ENCODE measurements around the gene MTX1. TPM values are rescaled to one million over a fixed set of nuclear protein-coding genes. Genes with fewer than 3 reads are reported as not detected.
A peak's percentile ranks its signal among the peaks of the same experiment; 100 is the strongest.

MTX1 gene
- total RNA-seq, 1 donor from 2014 or later: 23.9 TPM

DNA sequence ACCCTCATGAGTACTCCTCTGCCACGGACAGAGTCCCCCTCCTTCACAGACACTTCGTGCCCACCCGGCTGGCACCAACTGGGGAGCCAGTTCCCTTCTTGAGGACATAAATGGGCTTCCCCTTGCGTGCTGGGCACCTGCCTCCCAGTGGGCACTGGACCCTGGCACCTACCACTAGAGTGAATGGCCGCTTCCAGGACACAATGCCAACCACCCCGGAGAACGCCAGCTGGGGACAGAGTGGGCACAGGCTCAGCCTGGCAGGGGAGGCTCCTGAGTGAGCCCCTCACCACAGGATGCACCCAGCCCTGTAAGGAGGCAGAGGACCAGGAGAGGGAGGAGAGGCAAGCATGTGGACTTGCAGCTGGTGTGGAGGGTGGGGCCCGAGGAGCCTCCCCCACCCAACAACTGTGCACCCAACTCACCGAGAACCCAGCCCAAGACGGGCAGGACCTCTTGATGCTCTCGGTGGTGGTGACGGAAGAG, 45.8 kb downstream of the MTX1 start:
- peaks cover 6 to 12% of the 10 kb centered on the region in 2 donors for H3K36me3 ChIP-seq
- intact Hi-C loops (cut with DNase I): no loop called here
- H3K4me3 ChIP-seq: peak overlapping the region; percentile 82 to 83
- no peaks in the 10 kb centered on the region for H3K27me3 ChIP-seq
- DNase-seq (ENCODE audit: low spot score in 2 of 2): no peak
- H3K9me3 ChIP-seq: no peaks in the 10 kb centered on the region
- TF ChIP-seq, protein P1, sequence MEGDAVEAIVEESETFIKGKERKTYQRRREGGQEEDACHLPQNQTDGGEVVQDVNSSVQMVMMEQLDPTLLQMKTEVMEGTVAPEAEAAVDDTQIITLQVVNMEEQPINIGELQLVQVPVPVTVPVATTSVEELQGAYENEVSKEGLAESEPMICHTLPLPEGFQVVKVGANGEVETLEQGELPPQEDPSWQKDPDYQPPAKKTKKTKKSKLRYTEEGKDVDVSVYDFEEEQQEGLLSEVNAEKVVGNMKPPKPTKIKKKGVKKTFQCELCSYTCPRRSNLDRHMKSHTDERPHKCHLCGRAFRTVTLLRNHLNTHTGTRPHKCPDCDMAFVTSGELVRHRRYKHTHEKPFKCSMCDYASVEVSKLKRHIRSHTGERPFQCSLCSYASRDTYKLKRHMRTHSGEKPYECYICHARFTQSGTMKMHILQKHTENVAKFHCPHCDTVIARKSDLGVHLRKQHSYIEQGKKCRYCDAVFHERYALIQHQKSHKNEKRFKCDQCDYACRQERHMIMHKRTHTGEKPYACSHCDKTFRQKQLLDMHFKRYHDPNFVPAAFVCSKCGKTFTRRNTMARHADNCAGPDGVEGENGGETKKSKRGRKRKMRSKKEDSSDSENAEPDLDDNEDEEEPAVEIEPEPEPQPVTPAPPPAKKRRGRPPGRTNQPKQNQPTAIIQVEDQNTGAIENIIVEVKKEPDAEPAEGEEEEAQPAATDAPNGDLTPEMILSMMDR (IDR thresholded peaks at IDR 0.05): no peak
- H3K27ac ChIP-seq: peak overlapping the region; percentile 97 to 98
- peaks cover 16 to 27% of the 10 kb centered on the region in 2 donors for H3K4me1 ChIP-seq

DNA sequence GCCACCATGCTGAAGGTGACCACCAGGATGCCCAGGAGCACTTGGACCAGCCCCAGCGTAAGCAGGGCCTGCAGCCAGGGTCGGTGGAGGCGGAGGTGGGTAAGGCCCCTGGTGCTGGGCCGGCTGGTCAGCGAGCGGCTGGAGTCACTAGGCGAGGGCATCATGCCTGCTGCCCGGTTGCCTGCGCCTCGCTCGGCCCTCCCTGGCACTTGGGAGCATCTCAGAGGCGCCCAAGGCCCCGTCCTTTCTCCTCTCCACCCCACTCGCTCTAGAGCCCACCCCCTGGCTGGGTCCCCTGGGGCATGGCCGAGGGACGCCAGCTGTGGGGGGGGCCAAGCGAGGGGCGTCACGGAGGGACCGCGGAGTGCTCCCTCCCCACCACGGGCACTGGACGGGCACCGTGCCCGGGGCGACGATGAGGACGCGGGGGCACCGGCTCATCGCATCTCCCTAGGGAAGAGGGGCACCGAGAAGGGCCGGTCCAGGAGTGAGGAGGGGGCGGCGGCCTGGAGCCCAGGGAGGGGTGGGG, 46.3 kb downstream of the MTX1 start:
- no peaks in the 10 kb centered on the region for H3K27me3 ChIP-seq
- H3K36me3 ChIP-seq: peaks cover 6 to 16% of the 10 kb centered on the region in 2 donors
- peaks cover 16 to 27% of the 10 kb centered on the region in 2 donors for H3K4me1 ChIP-seq
- DNase-seq (ENCODE audit: low spot score in 2 of 2): no peak
- H3K4me3 ChIP-seq: peak overlapping the region; percentile 82 to 83
- TF ChIP-seq, protein P1 (IDR thresholded peaks at IDR 0.05): no peak
- intact Hi-C loops (cut with DNase I): loop anchor here (1.0 to 5.0 kb wide), 3 partner anchors 23 to 123 kb away; partner anchors contain the start of gene HCN3
- peak overlapping the region; percentile 97 to 98 for H3K27ac ChIP-seq
- no peaks in the 10 kb centered on the region for H3K9me3 ChIP-seq

DNA sequence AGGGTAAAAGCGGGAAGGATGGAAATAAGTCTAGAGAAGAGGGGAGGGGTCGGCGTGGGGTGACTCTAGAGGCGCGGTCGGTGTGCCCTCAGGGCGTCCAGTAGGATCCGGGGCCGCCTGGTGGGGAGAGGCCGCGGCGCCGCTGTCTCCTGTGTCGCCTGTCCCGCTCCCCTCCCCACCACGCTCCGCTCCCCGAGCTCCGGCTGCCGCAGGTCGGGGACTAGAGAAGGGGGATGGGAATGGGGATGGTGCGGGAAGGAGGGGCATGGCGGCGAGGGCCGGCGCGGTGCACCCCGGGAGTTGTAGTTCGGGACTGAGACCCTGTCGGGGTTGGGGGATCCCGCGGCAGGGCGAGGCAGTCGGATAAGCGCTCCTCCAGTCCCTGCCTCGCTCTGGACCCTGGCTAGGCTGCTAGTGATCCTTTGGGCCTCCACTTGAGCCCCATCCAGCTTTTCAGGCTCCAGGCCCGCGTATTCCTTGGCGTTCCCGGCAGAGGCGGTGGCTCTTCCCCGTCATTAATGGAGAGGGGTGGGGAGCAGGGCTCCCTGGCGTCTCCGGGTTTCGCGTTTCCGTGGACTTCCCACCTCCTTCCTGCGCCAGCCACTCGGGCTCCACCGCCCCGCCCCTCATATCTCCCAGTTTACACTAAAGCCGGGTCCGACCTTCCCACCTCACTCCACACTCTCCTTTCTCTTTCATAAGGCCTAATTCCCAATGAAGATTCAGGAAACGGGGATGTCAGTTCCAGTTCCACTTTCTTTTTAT, 46.9 kb downstream of the MTX1 start, which contains the start of gene ENTREP3:
Gene ENTREP3, minus strand, starts transcription at position 241 of the 765 bp plus-strand sequence. CDS start 606 bp downstream, outside the sequence.
- no peaks in the 10 kb centered on the region for H3K27me3 ChIP-seq
- intact Hi-C loops (cut with DNase I): loop anchor here (1.0 to 5.0 kb wide), 3 partner anchors 22 to 122 kb away; partner anchors contain the start of gene HCN3
- TF ChIP-seq, protein P1 (IDR thresholded peaks at IDR 0.05): peak in 1 of 3 experiments; percentile 14
- H3K9me3 ChIP-seq: no peaks in the 10 kb centered on the region
- H3K27ac ChIP-seq: peak within 1 kb of the TSS; percentile 97 to 98
- H3K4me3 ChIP-seq: peak within 1 kb of the TSS; percentile 82 to 83
- peaks cover 6 to 22% of the 10 kb centered on the region in 2 donors for H3K36me3 ChIP-seq
- peaks cover 14 to 22% of the 10 kb centered on the region in 2 donors for H3K4me1 ChIP-seq
- peak in 1 of 2 donors; percentile 94 for DNase-seq (ENCODE audit: low spot score in 2 of 2)

DNA sequence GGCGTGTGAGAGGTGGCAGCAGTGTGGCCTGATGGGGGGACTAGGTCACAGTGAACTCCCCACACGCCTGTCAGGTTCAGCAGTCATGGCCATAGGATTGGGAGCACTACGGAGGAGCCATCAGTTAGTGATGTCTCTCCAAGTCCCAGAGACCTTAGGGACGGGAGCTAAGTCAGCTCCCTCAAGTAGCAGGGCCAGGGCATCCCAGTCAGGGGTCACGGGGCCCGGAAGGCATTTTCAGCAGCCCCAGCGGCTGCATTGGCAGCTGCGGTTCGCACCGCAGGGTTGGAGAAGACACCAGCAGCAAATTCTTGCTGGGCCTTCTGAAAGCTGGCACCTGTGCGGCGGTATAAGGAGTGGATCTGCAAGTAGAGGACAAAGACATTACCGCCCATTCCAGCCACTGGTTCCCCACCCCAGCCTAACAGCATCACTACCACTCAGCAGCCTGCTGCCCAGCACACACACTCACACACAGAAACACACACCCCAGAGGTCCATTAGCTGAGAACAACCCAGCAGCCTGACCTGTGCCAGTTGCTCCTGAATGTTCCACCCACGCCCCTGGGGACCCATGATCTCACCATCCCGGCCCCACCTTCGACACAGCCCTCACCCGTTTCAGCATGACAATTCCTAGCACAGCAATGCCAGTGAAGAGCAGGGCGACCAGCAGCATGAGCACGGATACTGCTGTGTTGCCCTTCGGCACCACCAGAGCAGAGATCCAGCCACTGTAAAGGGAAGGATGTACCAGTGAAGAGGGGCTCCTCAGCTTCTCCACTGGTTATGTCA, 47.8 kb downstream of the MTX1 start:
- Histone ChIP-seq H3K4me3 (peak overlapping the region; percentile 82 to 83), H3K27ac (peak overlapping the region; percentile 97 to 98), H3K27me3 (no peaks in the 10 kb centered on the region), H3K9me3 (no peaks in the 10 kb centered on the region), H3K4me1 (peaks cover 15 to 23% of the 10 kb centered on the region in 2 donors), H3K36me3 (peaks cover 6 to 22% of the 10 kb centered on the region in 2 donors)
- TF ChIP-seq, protein P1 (IDR thresholded peaks at IDR 0.05): no peak
- DNase-seq (ENCODE audit: low spot score in 2 of 2): no peak
- intact Hi-C loops (cut with DNase I): loop anchor here (5.0 kb wide), 1 partner anchor 121 kb away; no protein-coding TSS in a partner anchor

DNA sequence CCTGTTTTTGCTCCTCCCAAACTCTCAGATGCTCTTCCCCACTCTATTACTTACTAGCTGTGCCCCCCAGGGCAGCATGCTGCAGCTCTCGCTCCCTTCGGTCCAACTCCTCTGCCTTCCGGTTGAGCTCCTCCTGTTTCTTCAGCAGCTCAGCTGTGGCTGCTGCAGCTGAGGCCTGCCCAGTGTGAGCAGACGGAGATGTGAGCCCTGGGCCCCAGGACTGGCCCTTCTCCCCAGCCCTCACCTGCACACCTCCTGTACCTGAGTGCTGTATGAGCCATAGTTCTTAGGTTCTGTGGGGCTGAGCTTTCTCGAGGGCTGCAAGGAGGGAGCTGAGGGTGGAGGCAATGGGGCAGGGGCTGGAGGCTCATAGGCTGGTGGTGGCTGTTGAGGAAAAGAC, 51.8 kb downstream of the MTX1 start:
- Histone ChIP-seq H3K36me3 (peaks cover 21 to 46% of the 10 kb centered on the region in 2 donors), H3K27me3 (no peaks in the 10 kb centered on the region), H3K27ac (no peak overlapping the region), H3K9me3 (no peaks in the 10 kb centered on the region), H3K4me3 (no peak overlapping the region), H3K4me1 (peaks cover 7 to 20% of the 10 kb centered on the region in 2 donors)
- no peak for DNase-seq (ENCODE audit: low spot score in 2 of 2)
- intact Hi-C loops (cut with DNase I): no loop called here
- TF ChIP-seq, protein P1 (IDR thresholded peaks at IDR 0.05): no peak

All from ascending aorta (tissue), 2 donors.